ENCODE data around the gene AMH. TPM values are rescaled to one million over a fixed set of nuclear protein-coding genes. Genes with fewer than 3 reads are reported as not detected.
A peak's percentile ranks its signal among the peaks of the same experiment; 100 is the strongest.

The AMH gene
- total and polyA plus RNA-seq, 4 donors = 0.73 to 3.5 (median 1.8) TPM

GRCh38 chr19:2239173-2239572 lies 9.9 kb upstream of the AMH start:
- ATAC-seq (ENCODE audit: insufficient read depth, low FRiP score) = no peak
- no peak for DNase-seq
- H3K9ac ChIP-seq (ENCODE audit: insufficient read depth in 1 of 2, low read length in 2 of 2) = peak overlapping the region in 1 of 2 donors; percentile 55
- peaks cover 18 to 49% (median 28%) of the 10 kb centered on the region in 5 donors for H3K4me1 ChIP-seq (ENCODE audit: control insufficient read depth in 5 of 5, insufficient read depth in 5 of 5, low read length in 5 of 5)
- no peaks in the 10 kb centered on the region for H3K27me3 ChIP-seq (ENCODE audit: control insufficient read depth in 3 of 3, insufficient read depth in 3 of 3, low read length in 2 of 3)
- no peak overlapping the region for H3K4me3 ChIP-seq
- no peak overlapping the region for H3K27ac ChIP-seq (ENCODE audit: low read depth in 1 of 2, low read length in 1 of 2)
- H3K36me3 ChIP-seq (ENCODE audit: control insufficient read depth in 4 of 4, insufficient read depth in 4 of 4, low read length in 4 of 4) = peaks cover 5 to 13% (median 10%) of the 10 kb centered on the region in 4 donors
- TF ChIP-seq CTCF (IDR thresholded peaks at IDR 0.05; ENCODE audit: control extremely low read depth, extremely low read depth) = no peak
- H3K9me3 ChIP-seq (ENCODE audit: control insufficient read depth in 4 of 4, insufficient read depth in 3 of 4, low read length in 3 of 4) = no peaks in the 10 kb centered on the region
- 41 to 57% methylated on average over 10 of the region's 10 CpGs for WGBS, 2 donors

GRCh38 chr19:2239771-2240770 lies 9.1 kb upstream of the AMH start:
- peak overlapping the region; percentile 21 to 42 for H3K9ac ChIP-seq (ENCODE audit: insufficient read depth in 1 of 2, low read length in 2 of 2)
- H3K4me1 ChIP-seq (ENCODE audit: control insufficient read depth in 5 of 5, insufficient read depth in 5 of 5, low read length in 5 of 5) = peaks cover 15 to 46% (median 21%) of the 10 kb centered on the region in 5 donors
- DNase-seq = peak in 2 of 3 donors; percentile 42 to 49
- peak overlapping the region; percentile 22 to 78 for H3K27ac ChIP-seq (ENCODE audit: low read depth in 1 of 2, low read length in 1 of 2)
- H3K9me3 ChIP-seq (ENCODE audit: control insufficient read depth in 4 of 4, insufficient read depth in 3 of 4, low read length in 3 of 4) = no peaks in the 10 kb centered on the region
- H3K36me3 ChIP-seq (ENCODE audit: control insufficient read depth in 4 of 4, insufficient read depth in 4 of 4, low read length in 4 of 4) = peaks cover 13 to 22% (median 18%) of the 10 kb centered on the region in 4 donors
- H3K4me3 ChIP-seq = peak overlapping the region; percentile 37
- no peak for TF ChIP-seq CTCF (IDR thresholded peaks at IDR 0.05; ENCODE audit: control extremely low read depth, extremely low read depth)
- H3K27me3 ChIP-seq (ENCODE audit: control insufficient read depth in 3 of 3, insufficient read depth in 3 of 3, low read length in 2 of 3) = no peaks in the 10 kb centered on the region
- WGBS, 2 donors = 26 to 27% methylated on average over 34 of the region's 34 CpGs
- ATAC-seq (ENCODE audit: insufficient read depth, low FRiP score) = no peak

- no peak for ATAC-seq (ENCODE audit: insufficient read depth, low FRiP score)
Measured at GRCh38 chr19:2240881-2241760, 8.0 kb upstream of the AMH start.

More at GRCh38 chr19:2240881-2241760, 8.0 kb upstream of the AMH start:
- Histone ChIP-seq H3K27me3 (ENCODE audit: control insufficient read depth in 3 of 3, insufficient read depth in 3 of 3, low read length in 2 of 3) (no peaks in the 10 kb centered on the region), H3K27ac (ENCODE audit: low read depth in 1 of 2, low read length in 1 of 2) (peak overlapping the region in 1 of 2 donors; percentile 78), H3K36me3 (ENCODE audit: control insufficient read depth in 4 of 4, insufficient read depth in 4 of 4, low read length in 4 of 4) (peaks cover 17 to 33% (median 26%) of the 10 kb centered on the region in 4 donors), H3K4me3 (no peak overlapping the region), H3K4me1 (ENCODE audit: control insufficient read depth in 5 of 5, insufficient read depth in 5 of 5, low read length in 5 of 5) (peaks cover 15 to 43% (median 21%) of the 10 kb centered on the region in 5 donors), H3K9ac (ENCODE audit: insufficient read depth in 1 of 2, low read length in 2 of 2) (no peak overlapping the region), H3K9me3 (ENCODE audit: control insufficient read depth in 4 of 4, insufficient read depth in 3 of 4, low read length in 3 of 4) (no peaks in the 10 kb centered on the region)
- WGBS, 2 donors = 56 to 78% methylated on average over 41 of the region's 41 CpGs
- no peak for TF ChIP-seq CTCF (IDR thresholded peaks at IDR 0.05; ENCODE audit: control extremely low read depth, extremely low read depth)
- no peak for DNase-seq

Data from lung (tissue), 12 donors.